Esophagus squamous epithelium (tissue), 5 donors: ENCODE results near the gene PARD3. TPM values are rescaled to one million over a fixed set of nuclear protein-coding genes. Genes with fewer than 3 reads are reported as not detected.

Experiments
- DNase-seq: peaks from one replicate; lab custom pipeline; 2025; lab: John Stamatoyannopoulos, UW
- H3K27ac ChIP-seq, 4 donors: fragments of 200-600 bp; sonication (generic); one replicate each; pipeline ENCODE4 v1.5.1; 2016 to 2019; ENCODE audit warnings: mild to moderate bottlenecking in 1 of 4
- H3K27me3 ChIP-seq, 4 donors: fragments of 200-600 bp; sonication (generic); 1 replicate in 3 of 4; 2 replicates in 1 of 4; pipeline versions ENCODE4 v1.5.1 to v1.6.0; 2017 to 2021; ENCODE audit warnings: antibody characterized with exemption in 1 of 4
- H3K36me3 ChIP-seq, 3 donors: fragments of 200-600 bp; sonication (generic); one replicate each; pipeline ENCODE4 v1.5.1; 2016 to 2019
- H3K4me1 ChIP-seq, 3 donors: fragments of 200-600 bp; sonication (generic); one replicate each; pipeline ENCODE4 v1.5.1; 2017 to 2019
- H3K4me3 ChIP-seq, 4 donors: fragments of 200-600 bp; sonication (generic); 1 replicate in 3 of 4; 2 replicates in 1 of 4; pipeline ENCODE4 v1.5.1; 2016 to 2019; ENCODE audit warnings: mild to moderate bottlenecking in 2 of 4, moderate library complexity in 1 of 4
- H3K9me3 ChIP-seq, 3 donors: fragments of 200-600 bp; sonication (generic); one replicate each; pipeline ENCODE4 v1.5.1; 2016 to 2019
- CTCF ChIP-seq, 6 experiments: fragments of 450-650 bp in 4 of 6; fragments of 200-600 bp in 2 of 6; sonication (generic) in 2 of 6; IDR thresholded peaks; one replicate each; pipeline ENCODE4 v1.5.1; 2016 to 2019; ENCODE audit warnings: antibody characterized with exemption in 6 of 6, mild to moderate bottlenecking in 4 of 6, moderate library complexity in 4 of 6
- POLR2A ChIP-seq, 4 donors: fragments of 450-650 bp; IDR thresholded peaks; one replicate each; pipeline ENCODE4 v1.6.1; 2017; ENCODE audit warnings: antibody characterized with exemption in 4 of 4, mild to moderate bottlenecking in 4 of 4, moderate library complexity in 3 of 4
- WGBS, 2 donors: methylation state at CpG; one replicate each; pipeline ENCODE4 v1.1.5; 2018; 5-methylcytosine and 5-hydroxymethylcytosine counted together
- intact Hi-C: fragments of 100-400 bp; cut with DNase I; formaldehyde crosslinking; loops from one replicate; pipeline ENCODE4 v1.15.0; 2022
- total RNA-seq, 4 donors: library from RNA; depleted of rRNA; stranded (reverse); fragments of >200 nt; gene quantifications; one replicate each; pipeline ENCODE4 v1.1.0, GENCODE V29; 2016
- donor health status: DM: yes; HTN: yes; CAD: no.

The PARD3 gene
- total RNA-seq, 4 donors from 2014 or later: 57.3 to 114 (median 81.7) TPM

GRCh38 chr10:34378297-34378696 is 436.8 kb downstream of the PARD3 start:
- no peak for TF ChIP-seq POLR2A (IDR thresholded peaks at IDR 0.05)
- no peak for TF ChIP-seq CTCF (IDR thresholded peaks at IDR 0.05)
- H3K27me3 ChIP-seq: no peaks in the 10 kb centered on the region
- intact Hi-C loops: no loop called here
- H3K9me3 ChIP-seq: no peaks in the 10 kb centered on the region
- H3K4me3 ChIP-seq: no peak overlapping the region
- no peak overlapping the region for H3K27ac ChIP-seq
- no peak for DNase-seq
- peaks cover 0 to 77% (median 0%) of the 10 kb centered on the region in 3 donors for H3K36me3 ChIP-seq
- no peaks in the 10 kb centered on the region for H3K4me1 ChIP-seq

- no peaks in the 10 kb centered on the region for H3K9me3 ChIP-seq
- H3K4me3 ChIP-seq: no peak overlapping the region
- no peaks in the 10 kb centered on the region for H3K4me1 ChIP-seq
- no peaks in the 10 kb centered on the region for H3K27me3 ChIP-seq
- peaks cover 0 to 77% (median 0%) of the 10 kb centered on the region in 3 donors for H3K36me3 ChIP-seq
- intact Hi-C loops: no loop called here
- TF ChIP-seq CTCF (IDR thresholded peaks at IDR 0.05) (no peak), POLR2A (IDR thresholded peaks at IDR 0.05) (no peak)
- 88 to 98% methylated on average over 5 of the region's 5 CpGs for WGBS, 2 donors
- H3K27ac ChIP-seq: no peak overlapping the region
- DNase-seq: no peak
These were observed 437.3 kb downstream of the PARD3 start for GRCh38 chr10:34377833-34378232.

- intact Hi-C loops: no loop called here
- no peaks in the 10 kb centered on the region for H3K4me1 ChIP-seq
- H3K36me3 ChIP-seq: peaks cover 0 to 80% (median 0%) of the 10 kb centered on the region in 3 donors
- H3K4me3 ChIP-seq: no peak overlapping the region
- TF ChIP-seq POLR2A (IDR thresholded peaks at IDR 0.05) (no peak), CTCF (IDR thresholded peaks at IDR 0.05) (no peak)
- 83 to 86% methylated on average over 6 of the region's 6 CpGs for WGBS, 2 donors
- DNase-seq: no peak
- no peak overlapping the region for H3K27ac ChIP-seq
- H3K27me3 ChIP-seq: no peaks in the 10 kb centered on the region
- H3K9me3 ChIP-seq: no peaks in the 10 kb centered on the region
These were observed 440.6 kb downstream of the PARD3 start for GRCh38 chr10:34374356-34375045.

- intact Hi-C loops: no loop called here
- Histone ChIP-seq H3K27ac (no peak overlapping the region), H3K9me3 (no peaks in the 10 kb centered on the region), H3K4me1 (no peaks in the 10 kb centered on the region), H3K27me3 (no peaks in the 10 kb centered on the region), H3K4me3 (no peak overlapping the region), H3K36me3 (peaks cover 0 to 89% (median 0%) of the 10 kb centered on the region in 3 donors)
- TF ChIP-seq POLR2A (IDR thresholded peaks at IDR 0.05) (no peak), CTCF (IDR thresholded peaks at IDR 0.05) (no peak)
- WGBS, 2 donors: 68 to 86% methylated on average over 4 of the region's 4 CpGs
- DNase-seq: no peak
These were observed 441.9 kb downstream of the PARD3 start for GRCh38 chr10:34373211-34373610.

GRCh38 chr10:34372509-34372908 is 442.6 kb downstream of the PARD3 start:
- DNase-seq: no peak
- no peak overlapping the region for H3K4me3 ChIP-seq
- H3K9me3 ChIP-seq: no peaks in the 10 kb centered on the region
- H3K27me3 ChIP-seq: no peaks in the 10 kb centered on the region
- peaks cover 0 to 89% (median 0%) of the 10 kb centered on the region in 3 donors for H3K36me3 ChIP-seq
- intact Hi-C loops: no loop called here
- no peaks in the 10 kb centered on the region for H3K4me1 ChIP-seq
- no peak overlapping the region for H3K27ac ChIP-seq
- TF ChIP-seq CTCF (IDR thresholded peaks at IDR 0.05): no peak
- no peak for TF ChIP-seq POLR2A (IDR thresholded peaks at IDR 0.05)
